ACHN (cell line): ENCODE results near the gene ANGPTL4.
"Not testable (repeated sequence)": the region's sequence is repeated elsewhere in the genome, so short reads cannot be mapped to it uniquely, and the experiment has no call there.

Experiments used
- DNase-seq: peaks from one replicate; pipeline ENCODE4 v3.0.0-alpha.2; 2015
- in situ Hi-C: cut with HindIII; loops from 2 replicates; pipeline ENCODE4 v1.10.0; 2017; ENCODE audit warnings: low sequenced_read_pairs, low pct_ligation_motif_present, low pct_unique_long_range_greater_than_20kb

The ANGPTL4 gene

DNA sequence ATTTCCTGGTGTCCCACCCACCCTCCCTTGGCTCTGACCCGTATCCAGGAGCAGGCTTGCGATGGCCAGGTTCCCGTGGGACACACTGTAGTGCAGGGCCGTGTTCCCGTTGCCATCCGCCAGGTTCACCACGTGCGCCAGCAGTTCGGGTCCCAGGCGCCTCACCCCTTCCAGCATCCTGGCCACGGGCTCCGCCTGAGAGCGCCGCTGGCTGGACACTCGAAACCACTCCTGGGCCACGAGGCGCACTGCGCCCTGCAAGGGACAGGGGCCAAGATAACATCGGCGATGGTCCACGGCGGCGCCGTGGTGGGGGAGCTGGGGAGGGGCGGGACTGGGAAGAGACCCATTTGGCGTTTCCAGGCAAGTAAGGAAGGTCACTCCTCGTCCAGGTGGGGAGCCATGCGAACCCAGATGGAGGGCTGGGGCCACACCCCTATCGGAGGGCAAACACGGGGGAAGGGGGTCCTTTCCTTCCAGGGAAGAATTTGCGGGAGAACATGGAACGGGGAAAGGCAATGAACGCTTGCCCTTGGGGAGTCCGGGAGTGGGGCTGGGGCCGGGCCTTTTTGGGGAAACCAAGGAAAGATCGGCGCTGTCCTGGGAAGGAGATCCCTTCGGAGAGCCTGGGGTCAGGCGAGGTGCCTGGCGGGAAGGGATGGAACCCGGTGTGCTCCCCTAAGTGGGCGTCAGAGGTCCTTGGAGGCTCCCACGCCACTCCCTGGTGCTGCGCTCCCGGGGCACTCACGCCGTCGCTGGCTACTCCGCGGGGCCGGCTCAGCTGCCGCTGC lies 30.8 kb upstream of the ANGPTL4 start:
- no peak for DNase-seq
- in situ Hi-C loops, result no loop called here

DNA sequence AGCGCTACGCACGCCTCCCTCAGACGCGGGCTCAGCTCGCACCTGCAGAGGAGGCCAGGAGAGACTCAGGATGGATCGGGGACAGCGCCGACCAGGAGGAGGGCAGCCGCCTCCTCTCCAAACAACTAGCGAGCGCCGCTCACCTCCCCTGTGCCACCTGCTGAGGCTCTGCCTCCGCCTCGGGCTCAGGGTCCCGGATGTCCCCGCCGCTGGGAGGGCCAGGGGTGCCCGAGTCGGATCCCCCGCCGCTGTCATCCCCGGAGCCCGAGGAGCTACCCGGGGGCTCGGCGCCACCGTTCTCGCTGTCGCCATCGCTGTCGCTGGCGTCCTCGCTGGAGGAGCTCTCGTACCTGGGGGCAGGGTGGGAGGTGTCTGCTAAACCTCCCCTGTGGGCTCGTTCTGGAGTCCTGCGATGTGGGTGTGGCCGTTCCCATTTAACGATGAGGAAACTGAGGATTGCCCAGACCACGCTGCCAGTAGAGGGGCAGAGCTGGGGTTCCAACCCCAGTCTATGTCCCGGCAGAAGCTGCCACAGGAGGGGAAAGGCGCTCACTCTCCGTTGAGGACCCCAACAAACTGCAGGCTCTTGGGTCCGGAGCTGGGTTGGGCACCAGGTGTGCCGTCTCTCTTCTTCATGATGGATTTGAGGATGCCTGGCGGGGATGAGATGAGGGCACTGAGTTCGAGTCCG lies 30.0 kb upstream of the ANGPTL4 start:
- in situ Hi-C loops, result no loop called here

GRCh38 chr19:8334458-8335342 lies 29.3 kb upstream of the ANGPTL4 start:
- in situ Hi-C loops, result no loop called here
- DNase-seq, result peak; percentile 65

More for the DNA sequence above, 30.0 kb upstream of the ANGPTL4 start:
- DNase-seq, result no peak

DNA sequence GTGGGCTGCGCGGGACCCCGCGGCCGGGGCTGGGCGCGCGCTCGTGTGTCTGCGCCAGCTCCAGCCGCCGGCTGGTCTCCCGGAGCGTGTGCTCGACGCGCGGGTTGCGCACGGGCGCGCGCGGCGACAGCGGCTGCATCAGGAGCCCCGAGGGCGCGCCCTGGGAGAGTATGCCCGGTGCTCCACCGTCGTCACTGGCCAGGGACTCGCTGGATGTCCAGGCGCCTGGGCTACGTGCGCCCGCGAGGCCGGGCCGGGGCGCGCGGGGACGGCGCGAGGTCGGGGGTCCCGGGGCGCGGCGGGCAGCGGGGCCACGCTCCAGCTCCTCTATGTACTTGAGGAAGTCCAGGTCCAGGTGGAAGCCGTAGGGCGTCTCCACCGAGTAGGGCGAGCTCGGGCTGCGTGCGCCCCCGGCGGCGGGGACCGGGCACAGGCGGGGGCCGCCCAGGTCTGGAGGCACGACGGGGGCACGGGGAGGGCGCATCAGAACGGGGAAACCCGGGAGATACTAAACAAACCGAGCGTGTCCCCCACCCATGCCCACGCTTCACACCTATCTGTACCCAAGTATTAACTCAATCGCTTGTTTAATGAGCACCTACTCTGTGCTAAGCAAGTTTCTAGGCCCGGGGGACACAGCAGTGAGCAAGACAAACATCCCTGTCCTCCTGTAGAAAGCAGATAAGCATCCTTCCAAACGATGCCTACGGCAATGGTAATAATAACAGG lies 28.4 kb upstream of the ANGPTL4 start:
- in situ Hi-C loops, result no loop called here

DNA sequence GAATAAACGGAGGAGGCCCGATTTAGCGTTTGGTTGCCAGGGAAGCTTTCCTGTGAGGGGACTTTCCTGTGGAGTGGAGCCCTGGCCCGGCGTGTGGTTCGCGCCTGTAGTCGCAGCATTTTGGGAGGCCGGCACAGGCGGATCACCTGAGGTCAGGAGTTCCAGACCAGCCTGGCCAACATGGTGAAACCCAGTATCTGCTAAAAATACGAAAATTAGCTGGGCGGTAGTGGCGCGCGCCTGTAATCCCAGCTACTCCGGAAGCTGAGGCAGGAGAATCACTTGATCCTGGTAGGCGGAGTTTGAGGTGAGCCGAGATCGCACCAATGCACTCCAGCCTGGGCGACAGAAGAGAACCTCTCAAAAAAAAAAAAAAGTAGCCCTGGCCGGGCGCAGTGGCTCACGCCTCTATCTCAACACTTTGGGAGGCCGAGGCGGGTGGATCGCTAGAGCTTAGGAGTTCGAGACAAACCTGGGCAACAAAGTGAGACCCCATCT lies 27.8 kb upstream of the ANGPTL4 start:
- in situ Hi-C loops, result no loop called here
- no peak for DNase-seq

More for the DNA sequence above, 28.4 kb upstream of the ANGPTL4 start:
- no peak for DNase-seq

- no peak for DNase-seq
- in situ Hi-C loops, result no loop called here
These were observed 27.3 kb upstream of the ANGPTL4 start for GRCh38 chr19:8336660-8337059.

- DNase-seq, result no peak
- in situ Hi-C loops, result no loop called here
These were observed 26.2 kb upstream of the ANGPTL4 start for GRCh38 chr19:8337728-8338127.

GRCh38 chr19:8338835-8339234 lies 25.1 kb upstream of the ANGPTL4 start:
- in situ Hi-C loops, result no loop called here
- DNase-seq, result no peak

DNA sequence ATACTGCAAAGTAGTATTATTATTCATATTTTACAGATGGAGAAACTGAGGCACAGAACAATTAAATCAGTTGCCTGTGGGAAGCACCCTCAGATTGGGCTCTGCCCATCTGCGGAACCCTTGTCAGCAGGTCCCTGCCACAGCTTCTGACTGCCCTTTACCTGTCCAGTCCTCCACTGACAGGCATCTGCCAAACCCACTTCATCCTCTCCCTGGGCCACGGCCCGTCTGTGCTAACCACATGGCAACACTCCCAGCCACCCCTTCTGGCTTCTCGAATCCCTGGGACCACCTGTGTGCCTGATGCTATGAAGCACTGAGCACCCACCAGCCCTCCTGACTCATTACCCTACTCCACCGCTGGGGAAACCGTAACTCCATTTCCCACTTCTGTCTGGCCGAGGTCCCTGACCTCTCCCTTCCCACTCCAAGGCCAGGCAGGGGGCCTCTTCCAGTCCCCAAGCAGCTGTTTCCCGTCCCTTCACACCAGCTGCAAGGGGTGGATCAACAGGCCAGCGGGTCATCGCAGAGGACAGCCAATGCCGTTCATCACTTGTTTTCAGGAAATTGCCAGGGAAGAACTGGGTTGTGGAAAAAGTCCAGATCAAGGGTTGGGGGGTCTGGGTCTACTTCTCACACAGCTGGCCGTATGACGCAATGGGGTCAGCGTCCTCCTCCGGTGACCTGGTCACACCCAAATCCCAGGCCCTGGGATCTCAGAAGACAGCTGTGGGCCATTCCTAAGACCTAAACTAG lies 23.4 kb upstream of the ANGPTL4 start:
- DNase-seq, result no peak
- in situ Hi-C loops, result no loop called here

GRCh38 chr19:8341504-8341903 lies 22.5 kb upstream of the ANGPTL4 start:
- DNase-seq, in situ Hi-C loops: not testable (repeated sequence)

- in situ Hi-C loops, result no loop called here
- DNase-seq, result no peak
These were observed 21.7 kb upstream of the ANGPTL4 start for GRCh38 chr19:8342316-8342683.

DNA sequence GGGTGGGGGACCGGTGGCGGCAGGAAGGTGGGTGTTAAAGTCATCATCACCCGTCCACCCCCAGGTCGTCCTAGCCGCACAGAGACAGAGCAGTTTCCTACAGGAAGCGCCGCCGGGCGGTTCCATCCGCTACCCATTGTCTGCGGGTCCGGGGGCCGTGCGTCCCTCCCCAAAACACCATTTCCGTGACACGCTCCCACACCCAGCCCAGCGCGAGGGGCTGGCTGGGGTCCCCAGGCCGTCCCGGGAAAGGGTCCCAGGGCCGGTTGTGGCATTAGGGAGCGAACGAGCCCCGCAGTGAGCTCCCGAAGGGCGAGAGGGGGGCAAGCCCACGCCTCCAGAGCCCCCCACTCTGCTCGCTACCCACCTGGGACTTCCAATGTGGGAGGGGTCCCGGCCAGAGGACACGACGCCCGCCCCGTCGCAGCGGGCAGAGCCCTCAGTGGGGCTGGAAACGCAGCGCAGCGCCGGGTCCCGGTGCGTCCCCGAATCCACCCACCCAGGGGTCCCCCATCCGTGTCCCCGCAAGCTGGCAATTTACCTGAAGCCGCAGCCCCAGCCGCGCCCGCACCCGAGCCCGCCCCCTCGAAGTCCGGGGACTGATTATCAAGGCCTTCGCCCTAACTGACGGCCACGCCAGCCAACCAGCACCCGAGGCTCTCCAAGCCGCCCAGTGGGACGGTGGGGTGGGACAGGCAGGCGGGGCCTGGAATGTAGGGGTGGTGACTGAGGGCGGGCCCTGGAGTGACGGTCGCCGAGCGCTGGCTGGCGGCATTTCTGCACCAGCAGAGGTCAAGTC lies 21.1 kb upstream of the ANGPTL4 start, which contains the start of gene KANK3:
KANK3 (minus strand) TSS at position 579 of the 799 bp plus-strand sequence. CDS start 5,434 bp downstream, outside the sequence.
- DNase-seq, result peak; percentile 91
- in situ Hi-C loops, result no loop called here

- no peak for DNase-seq
These were observed 20.5 kb upstream of the ANGPTL4 start for GRCh38 chr19:8343483-8343844.

GRCh38 chr19:8349629-8350372 lies 14.2 kb upstream of the ANGPTL4 start:
- in situ Hi-C loops, DNase-seq: not testable (repeated sequence)

More at GRCh38 chr19:8343483-8343844, 20.5 kb upstream of the ANGPTL4 start:
- in situ Hi-C loops, result no loop called here

GRCh38 chr19:8352134-8352827 lies 11.7 kb upstream of the ANGPTL4 start:
- in situ Hi-C loops, result no loop called here
- no peak for DNase-seq

DNA sequence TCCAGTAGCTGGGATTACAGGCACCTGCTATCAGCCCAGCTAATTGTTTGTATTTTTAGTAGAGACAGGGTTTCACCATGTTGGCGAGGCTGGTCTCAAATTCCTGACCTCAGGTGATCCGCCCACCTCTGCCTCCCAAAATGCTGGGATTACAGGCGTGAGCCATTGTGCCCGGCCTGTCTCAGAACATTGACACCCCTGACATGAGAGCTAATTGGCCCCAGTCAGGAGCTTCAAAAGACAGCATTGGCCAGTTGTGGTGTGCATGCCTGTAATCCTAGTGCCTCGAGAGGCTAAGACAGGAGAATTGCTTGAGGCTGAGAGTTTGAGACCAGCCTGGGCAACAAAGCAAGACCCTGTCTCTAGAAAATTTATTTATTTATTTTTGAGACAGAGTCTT lies 11.1 kb upstream of the ANGPTL4 start:
- DNase-seq, in situ Hi-C loops: not testable (repeated sequence)
